Measurements from ENCODE around the gene NR2F1.

Gene NR2F1

DNA sequence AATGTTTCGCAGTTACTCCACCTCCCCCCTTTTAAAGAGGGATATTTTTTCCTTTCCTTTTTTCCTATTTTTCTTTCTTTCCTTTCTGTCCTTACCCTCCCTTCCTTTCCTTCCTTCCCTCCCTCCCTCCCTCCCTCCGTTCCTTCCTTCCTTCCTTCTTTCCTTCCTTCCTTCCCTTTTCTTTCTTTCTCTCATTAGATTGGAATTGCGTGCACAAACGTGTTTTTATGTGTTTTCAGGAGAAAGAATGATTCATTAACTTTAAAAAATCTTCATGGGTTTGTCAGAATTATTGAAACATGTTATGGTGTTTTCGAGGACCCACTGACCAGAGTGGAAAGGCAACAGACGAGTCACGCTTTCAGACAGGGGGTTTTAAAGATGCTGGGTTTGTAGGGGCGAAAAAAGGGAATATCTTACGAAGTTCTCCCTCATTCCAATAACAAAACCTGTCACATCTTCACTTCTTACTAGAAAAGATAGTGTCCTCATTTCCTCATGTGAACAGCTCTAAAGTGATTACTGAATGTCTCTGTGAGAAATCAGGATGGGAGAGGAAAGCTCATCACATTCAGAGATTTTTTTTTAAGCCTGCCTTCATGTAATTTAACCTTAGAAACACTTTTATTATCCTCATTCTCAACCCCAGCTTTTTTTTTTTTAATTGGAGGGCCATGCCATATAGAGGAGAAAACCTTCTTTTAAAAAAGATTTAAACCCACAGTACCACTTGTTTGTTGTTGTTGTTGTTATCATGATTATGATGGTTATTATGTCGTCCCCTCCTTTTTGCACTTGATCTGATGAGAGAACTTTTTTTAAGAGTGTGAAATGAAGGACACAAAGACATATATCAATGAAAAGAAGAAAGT, 21.9 kb downstream of the NR2F1 start:
- DNase-seq, result no peak

GRCh38 chr5:93606382-93606752, 23.3 kb downstream of the NR2F1 start:
- DNase-seq, result no peak

- no peak for DNase-seq
These were observed 24.6 kb downstream of the NR2F1 start for GRCh38 chr5:93607367-93608258.

DNA sequence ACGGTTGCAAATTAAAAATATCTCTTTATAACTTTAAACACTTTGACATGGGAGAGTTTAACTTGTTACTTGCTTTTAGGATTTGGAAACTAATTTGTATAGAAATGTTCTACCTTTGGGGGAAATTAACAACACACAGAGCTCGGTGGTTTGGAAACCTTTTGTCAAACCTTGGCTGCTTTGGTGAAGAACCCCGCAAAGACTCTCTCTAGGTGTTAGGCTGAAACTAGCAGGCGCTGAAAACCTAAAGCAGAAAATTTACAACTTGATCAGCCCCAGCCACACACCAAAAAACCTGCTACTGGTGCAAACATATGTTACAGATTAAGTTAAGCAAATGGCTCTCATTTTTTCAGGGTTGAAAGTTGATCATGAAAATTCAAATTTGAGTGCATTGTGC, 25.8 kb downstream of the NR2F1 start:
- no peak for DNase-seq

- no peak for DNase-seq
These were observed 26.7 kb downstream of the NR2F1 start for GRCh38 chr5:93609762-93610161.

GRCh38 chr5:93610581-93611272, 27.7 kb downstream of the NR2F1 start:
- no peak for DNase-seq

DNA sequence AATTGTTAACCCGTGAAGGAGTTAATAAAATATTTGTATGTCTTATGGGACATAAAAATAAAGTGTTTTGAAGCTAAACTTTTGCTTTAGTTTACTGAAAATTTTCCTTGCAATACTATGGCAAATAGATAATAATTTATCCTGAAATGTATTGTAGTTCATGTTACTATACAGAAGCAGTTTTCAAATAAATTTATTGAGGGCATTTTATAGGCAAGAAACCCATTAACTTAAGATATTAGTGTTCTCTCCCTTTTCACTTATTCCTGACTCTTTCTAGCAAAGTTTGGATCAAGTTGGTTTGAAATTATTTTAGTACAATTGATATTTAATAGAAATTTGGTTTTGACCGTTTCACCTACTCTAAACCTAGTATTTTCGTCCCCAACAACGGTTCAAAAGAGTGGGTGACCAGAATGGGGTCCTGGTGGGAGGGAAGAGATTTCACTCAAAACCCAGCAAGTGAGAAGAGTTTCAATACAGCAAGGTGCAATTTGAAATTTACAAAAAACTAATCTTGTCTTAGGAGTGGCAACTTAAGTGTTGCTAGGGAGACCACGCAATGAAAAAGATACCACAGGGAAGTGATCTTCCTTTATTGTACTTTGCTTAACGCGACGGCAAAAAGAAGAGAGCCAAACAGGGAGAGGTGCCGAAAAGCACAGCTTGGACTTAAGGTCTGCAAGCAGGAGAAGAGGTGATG, 28.4 kb downstream of the NR2F1 start:
- DNase-seq, result no peak

DNA sequence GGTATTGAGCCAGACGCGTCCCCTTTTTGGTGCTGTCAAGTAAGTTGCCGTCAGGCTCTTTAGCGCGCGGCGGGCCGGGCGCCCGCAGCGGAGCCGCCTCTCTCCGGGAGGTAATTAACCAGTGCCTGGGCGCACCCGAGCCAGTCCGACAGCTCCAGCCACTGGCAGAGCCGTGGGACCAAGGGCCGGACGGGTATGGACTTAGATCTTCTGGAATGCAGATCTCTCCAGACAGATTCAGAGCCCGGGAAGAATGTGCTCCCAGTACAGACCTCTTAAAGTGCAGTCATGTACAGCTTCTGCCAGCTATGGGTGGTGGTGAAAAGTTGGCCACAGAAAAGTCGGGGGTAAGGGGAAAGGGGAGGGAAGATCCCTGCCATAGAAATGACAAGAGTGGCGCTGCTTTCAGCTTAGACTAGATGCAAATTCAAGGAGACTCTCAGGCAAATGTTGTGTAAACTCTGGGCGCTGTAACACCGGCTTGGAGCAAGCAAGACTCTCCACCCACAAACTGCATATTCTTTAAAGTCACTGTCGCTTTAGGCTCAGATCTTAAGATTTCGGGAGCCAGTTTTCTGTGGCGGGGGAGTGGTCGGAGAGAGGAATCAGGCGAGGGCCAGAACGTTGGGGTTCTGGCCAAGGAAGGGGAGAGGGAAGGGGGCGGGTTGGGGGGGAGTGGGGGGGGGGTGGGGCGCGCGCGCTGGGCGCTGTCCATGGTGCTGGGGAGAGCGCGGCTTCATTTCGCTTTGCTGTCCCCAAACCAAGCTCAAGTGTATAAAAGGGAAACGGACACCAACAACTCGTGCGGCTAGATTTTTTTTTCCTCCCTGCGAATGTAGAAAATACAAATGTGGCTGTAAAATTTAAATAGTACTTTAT, 29.2 kb downstream of the NR2F1 start:
- DNase-seq, result no peak

- DNase-seq, result no peak
These were observed 29.8 kb downstream of the NR2F1 start for GRCh38 chr5:93612855-93613243.

GRCh38 chr5:93616538-93617174, 33.6 kb downstream of the NR2F1 start:
- no peak for DNase-seq

GRCh38 chr5:93620487-93621326, 37.7 kb downstream of the NR2F1 start:
- DNase-seq, result peak; percentile 29

DNA sequence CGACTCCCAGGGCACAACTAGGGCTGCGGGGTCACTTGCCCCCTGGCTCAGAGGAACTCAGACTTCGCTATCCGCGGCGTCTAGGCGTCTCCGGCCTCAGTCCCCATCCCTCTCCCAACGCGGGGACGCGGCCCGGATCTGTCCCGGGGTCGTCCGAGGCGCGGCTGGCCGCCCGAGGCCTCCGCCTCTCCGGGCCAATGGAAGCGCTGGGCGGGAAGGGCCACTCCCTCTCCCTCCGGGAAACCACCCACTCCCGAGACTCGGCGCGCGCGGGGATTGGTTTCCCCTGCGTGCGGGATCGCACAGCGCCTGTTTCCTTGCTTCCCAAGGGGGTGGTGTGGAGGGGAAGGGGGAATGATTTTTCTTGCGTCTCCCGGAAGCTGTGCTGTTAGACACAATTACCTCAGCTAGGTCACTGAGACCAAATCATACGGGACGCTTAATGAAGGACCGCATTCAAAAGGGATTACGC, 38.3 kb downstream of the NR2F1 start:
- peak; percentile 56 for DNase-seq

DNA sequence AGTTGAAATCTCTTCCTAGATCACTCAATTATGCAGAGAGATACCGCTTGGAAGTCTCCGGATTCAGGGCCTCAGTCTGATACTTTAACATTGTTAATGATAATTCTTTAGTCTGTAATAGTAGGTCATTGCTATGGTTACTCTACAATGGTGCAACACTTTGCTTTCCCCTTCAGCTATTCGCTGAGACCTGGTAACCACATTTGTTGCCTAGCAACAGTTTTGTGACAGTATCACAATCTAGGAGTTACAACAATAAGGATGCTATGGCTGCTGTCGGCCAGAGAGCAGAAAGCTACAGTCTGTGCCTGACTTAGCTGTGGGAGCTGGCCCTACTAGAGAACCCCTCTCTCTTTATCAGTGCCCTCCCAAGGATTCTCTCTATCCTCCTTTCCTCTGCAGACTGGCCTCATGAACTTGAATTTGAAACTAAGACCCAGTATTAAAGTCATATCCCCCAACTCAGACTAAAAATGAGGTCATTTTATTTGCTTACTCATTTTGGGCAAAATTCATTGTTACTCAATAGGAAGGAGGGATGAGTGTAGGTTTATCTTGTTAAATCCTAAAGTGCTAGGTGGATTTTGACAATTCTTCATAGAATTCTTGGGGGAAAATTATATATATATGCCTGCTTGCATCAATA, 39.3 kb downstream of the NR2F1 start:
- DNase-seq, result peak; percentile 14

DNA sequence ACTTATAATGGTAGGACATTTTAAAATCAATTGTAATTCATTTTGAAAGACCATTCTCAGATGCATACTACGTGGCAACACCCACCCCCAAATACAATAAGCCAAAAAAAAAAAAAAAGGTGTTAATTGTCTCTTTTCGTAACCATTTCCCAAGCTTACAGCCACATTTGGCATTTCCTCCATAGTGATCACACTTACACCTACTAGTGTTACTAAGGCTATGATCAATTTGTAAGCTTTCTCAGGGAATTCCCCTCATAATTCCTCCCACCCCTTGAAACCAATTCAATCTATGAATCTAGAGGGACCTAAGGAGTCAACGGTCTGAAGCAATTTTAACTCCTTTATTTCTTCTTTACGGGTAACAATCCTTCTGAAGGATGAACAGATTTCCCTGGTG, 40.1 kb downstream of the NR2F1 start:
- no peak for DNase-seq

DNA sequence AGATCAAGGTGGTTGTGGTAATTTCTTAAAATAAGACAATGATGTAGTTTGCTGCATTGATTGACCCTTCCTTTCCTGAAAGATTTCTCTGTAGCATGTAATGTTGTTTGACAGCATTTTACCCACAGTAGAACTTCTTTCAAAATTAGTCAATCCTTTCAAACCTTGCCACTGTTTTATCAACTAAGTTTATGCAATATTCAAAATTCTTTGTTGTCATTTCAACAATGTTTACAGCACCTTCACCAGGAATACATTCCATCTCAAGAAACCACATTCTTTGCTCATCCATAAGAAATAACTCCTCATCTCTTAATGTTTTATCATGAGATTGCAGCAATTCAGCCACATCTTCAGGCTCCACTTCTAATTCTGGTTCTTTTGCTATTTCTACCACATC, 43.8 kb downstream of the NR2F1 start:
- DNase-seq, result no peak

GRCh38 chr5:93632327-93632726, 49.3 kb downstream of the NR2F1 start:
- DNase-seq, result no peak

DNA sequence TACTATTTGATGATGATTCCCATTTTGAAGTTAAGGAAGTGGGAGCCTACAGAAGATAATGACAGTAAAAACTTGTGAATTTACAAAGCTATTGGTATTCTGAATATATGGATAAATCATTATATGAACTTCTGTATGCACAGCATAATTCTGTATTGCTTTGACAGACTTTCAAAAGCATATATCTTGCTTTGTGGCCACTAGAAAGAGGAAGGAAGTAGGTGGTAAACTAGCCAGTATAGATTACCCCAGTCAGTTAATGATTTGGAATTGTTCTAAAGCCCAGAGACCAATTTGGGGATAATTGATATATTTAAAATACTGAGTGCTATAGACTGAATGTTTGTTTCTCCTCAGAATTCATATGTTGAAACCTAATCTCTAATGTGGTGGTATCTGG, 53.0 kb downstream of the NR2F1 start:
- no peak for DNase-seq

- DNase-seq, result no peak
These were observed 53.8 kb downstream of the NR2F1 start for GRCh38 chr5:93636837-93637236.

DNA sequence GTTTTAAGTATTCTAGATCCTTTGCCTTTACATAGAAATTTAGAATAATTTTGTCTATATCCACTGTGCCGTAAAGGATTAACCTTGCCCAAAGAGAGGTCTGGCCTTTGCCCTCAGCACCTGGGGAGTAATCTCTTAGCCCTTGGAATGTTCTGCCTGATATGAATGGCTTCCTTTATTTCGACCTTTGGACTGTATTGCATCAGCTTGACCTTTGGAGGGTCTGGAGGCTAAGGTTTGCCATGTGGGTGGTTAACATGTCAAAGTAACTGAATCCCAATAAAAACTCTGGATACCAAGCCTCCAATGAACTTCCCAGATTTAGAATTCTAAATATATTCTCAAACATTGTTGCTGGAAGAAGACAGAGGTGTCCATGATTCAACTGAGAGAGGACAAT, 54.7 kb downstream of the NR2F1 start:
- no peak for DNase-seq

DNA sequence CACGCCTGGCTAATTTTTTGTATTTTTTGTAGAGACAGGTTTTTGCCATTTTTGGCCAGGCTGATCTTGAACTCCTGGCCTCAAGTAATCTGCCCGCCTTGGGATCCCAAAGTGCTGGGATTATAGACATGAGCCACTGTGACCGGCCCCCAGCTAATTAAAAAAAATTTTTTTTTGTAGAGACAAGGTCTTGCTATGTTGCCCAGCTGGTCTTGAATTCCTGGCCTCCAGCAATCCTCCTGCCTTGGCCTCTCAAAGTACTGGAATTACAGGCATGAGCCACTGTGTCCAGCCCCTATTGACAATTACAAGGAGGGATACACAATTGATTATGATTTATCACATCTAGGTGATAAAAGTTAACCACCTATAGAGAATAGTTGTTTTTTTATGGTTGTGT, 59.5 kb downstream of the NR2F1 start:
- no peak for DNase-seq

Data from NCI-H1105 (cell line).